ENCODE data around the gene MYOG. TPM values are rescaled to one million over a fixed set of nuclear protein-coding genes. Genes with fewer than 3 reads are reported as not detected.

The MYOG gene
- total and polyA plus RNA-seq, 4 donors, result 0.11 to 0.69 (median 0.29) TPM; not detected in 1

- no peak overlapping the region for H3K4me3 ChIP-seq (ENCODE audit: low read depth, low read length)
- 43% methylated on average over 1 of the region's 3 CpGs for WGBS (ENCODE audit: insufficient coverage)
- no peak overlapping the region for H3K27ac ChIP-seq (ENCODE audit: low read depth, low read length)
- H3K36me3 ChIP-seq (ENCODE audit: control insufficient read depth, insufficient read depth, low read length), result peaks cover 11% of the 10 kb centered on the region
- no peaks in the 10 kb centered on the region for H3K27me3 ChIP-seq (ENCODE audit: control insufficient read depth, insufficient read depth, low read length)
- no peak for DNase-seq (ENCODE audit: low read depth in 4 of 6, low spot score in 6 of 6)
- H3K9me3 ChIP-seq (ENCODE audit: control insufficient read depth, insufficient read depth, low read length), result no peaks in the 10 kb centered on the region
- H3K4me1 ChIP-seq (ENCODE audit: control insufficient read depth, insufficient read depth, low read length), result peaks cover 9% of the 10 kb centered on the region
Observed at GRCh38 chr1:203082231-203082505, 3.6 kb downstream of the MYOG start.

- 41% methylated on average over 8 of the region's 9 CpGs for WGBS (ENCODE audit: insufficient coverage)
- no peak for DNase-seq (ENCODE audit: low read depth in 4 of 6, low spot score in 6 of 6)
- no peak overlapping the region for H3K4me3 ChIP-seq (ENCODE audit: low read depth, low read length)
- peaks cover 9% of the 10 kb centered on the region for H3K4me1 ChIP-seq (ENCODE audit: control insufficient read depth, insufficient read depth, low read length)
- no peaks in the 10 kb centered on the region for H3K9me3 ChIP-seq (ENCODE audit: control insufficient read depth, insufficient read depth, low read length)
- no peaks in the 10 kb centered on the region for H3K27me3 ChIP-seq (ENCODE audit: control insufficient read depth, insufficient read depth, low read length)
- peaks cover 15% of the 10 kb centered on the region for H3K36me3 ChIP-seq (ENCODE audit: control insufficient read depth, insufficient read depth, low read length)
- no peak overlapping the region for H3K27ac ChIP-seq (ENCODE audit: low read depth, low read length)
Observed at GRCh38 chr1:203081465-203082230, 4.2 kb downstream of the MYOG start.

DNA sequence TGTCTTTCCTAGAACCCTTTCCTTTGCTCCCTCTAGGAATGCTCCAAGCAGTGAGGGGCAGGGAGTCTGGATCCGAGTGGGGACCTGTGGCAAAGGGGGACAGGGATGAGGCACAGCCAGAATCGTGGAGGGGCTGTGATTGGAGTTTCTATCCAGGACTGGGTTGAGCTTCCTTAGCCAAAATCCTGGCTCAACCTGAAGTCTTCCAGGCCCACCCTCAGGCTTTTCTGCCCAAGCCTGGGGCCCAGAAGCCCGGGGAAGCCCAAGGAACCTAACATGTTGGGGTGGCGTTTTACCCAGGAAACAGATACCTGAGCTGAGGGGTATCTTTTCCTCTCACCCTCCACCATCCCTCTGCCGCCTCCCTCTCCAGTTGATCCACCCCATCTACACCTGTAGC is 5.4 kb downstream of the MYOG start:
- 95% methylated on average over 3 of the region's 5 CpGs for WGBS (ENCODE audit: insufficient coverage)
- peaks cover 7% of the 10 kb centered on the region for H3K27me3 ChIP-seq (ENCODE audit: control insufficient read depth, insufficient read depth, low read length)

DNA sequence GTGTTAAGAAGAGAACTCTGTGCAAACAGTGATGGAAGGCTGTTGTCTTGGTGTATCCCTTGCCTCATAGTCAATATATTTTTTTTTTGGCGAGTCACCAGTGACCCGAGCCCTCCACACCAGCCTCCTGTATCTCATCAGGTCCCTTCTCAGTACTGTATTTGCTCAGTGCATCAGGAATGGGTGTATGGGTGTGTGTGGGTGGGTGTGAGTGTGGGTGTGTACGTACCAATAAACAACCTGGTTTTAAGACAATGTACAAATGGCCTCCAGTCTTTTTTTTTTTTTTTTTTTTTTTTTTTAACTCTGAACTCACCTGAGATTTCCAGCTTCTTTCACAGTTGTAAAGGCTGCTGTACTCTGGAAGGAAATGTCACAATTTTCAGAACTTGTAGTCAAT is 7.3 kb downstream of the MYOG start:
- H3K4me1 ChIP-seq (ENCODE audit: control insufficient read depth, insufficient read depth, low read length), result peaks cover 17% of the 10 kb centered on the region
- no CpG with 5 or more reads among the region's 3 CpGs for WGBS (ENCODE audit: insufficient coverage)
- H3K27me3 ChIP-seq (ENCODE audit: control insufficient read depth, insufficient read depth, low read length), result peaks cover 8% of the 10 kb centered on the region
- DNase-seq (ENCODE audit: low read depth in 4 of 6, low spot score in 6 of 6), result no peak
- H3K36me3 ChIP-seq (ENCODE audit: control insufficient read depth, insufficient read depth, low read length), result peaks cover 19% of the 10 kb centered on the region
- H3K27ac ChIP-seq (ENCODE audit: low read depth, low read length), result no peak overlapping the region
- no peak overlapping the region for H3K4me3 ChIP-seq (ENCODE audit: low read depth, low read length)
- H3K9me3 ChIP-seq (ENCODE audit: control insufficient read depth, insufficient read depth, low read length), result no peaks in the 10 kb centered on the region

More for the DNA sequence above, 5.4 kb downstream of the MYOG start:
- no peaks in the 10 kb centered on the region for H3K9me3 ChIP-seq (ENCODE audit: control insufficient read depth, insufficient read depth, low read length)
- H3K36me3 ChIP-seq (ENCODE audit: control insufficient read depth, insufficient read depth, low read length), result peaks cover 24% of the 10 kb centered on the region
- no peak overlapping the region for H3K27ac ChIP-seq (ENCODE audit: low read depth, low read length)
- peaks cover 15% of the 10 kb centered on the region for H3K4me1 ChIP-seq (ENCODE audit: control insufficient read depth, insufficient read depth, low read length)
- no peak overlapping the region for H3K4me3 ChIP-seq (ENCODE audit: low read depth, low read length)
- no peak for DNase-seq (ENCODE audit: low read depth in 4 of 6, low spot score in 6 of 6)

GRCh38 chr1:203077956-203078355 is 7.9 kb downstream of the MYOG start:
- peaks cover 19% of the 10 kb centered on the region for H3K36me3 ChIP-seq (ENCODE audit: control insufficient read depth, insufficient read depth, low read length)
- no peak overlapping the region for H3K27ac ChIP-seq (ENCODE audit: low read depth, low read length)
- H3K4me1 ChIP-seq (ENCODE audit: control insufficient read depth, insufficient read depth, low read length), result peaks cover 17% of the 10 kb centered on the region
- H3K27me3 ChIP-seq (ENCODE audit: control insufficient read depth, insufficient read depth, low read length), result peaks cover 8% of the 10 kb centered on the region
- 100% methylated on average over 2 of the region's 2 CpGs for WGBS (ENCODE audit: insufficient coverage)
- DNase-seq (ENCODE audit: low read depth in 4 of 6, low spot score in 6 of 6), result no peak
- no peak overlapping the region for H3K4me3 ChIP-seq (ENCODE audit: low read depth, low read length)
- no peaks in the 10 kb centered on the region for H3K9me3 ChIP-seq (ENCODE audit: control insufficient read depth, insufficient read depth, low read length)

DNA sequence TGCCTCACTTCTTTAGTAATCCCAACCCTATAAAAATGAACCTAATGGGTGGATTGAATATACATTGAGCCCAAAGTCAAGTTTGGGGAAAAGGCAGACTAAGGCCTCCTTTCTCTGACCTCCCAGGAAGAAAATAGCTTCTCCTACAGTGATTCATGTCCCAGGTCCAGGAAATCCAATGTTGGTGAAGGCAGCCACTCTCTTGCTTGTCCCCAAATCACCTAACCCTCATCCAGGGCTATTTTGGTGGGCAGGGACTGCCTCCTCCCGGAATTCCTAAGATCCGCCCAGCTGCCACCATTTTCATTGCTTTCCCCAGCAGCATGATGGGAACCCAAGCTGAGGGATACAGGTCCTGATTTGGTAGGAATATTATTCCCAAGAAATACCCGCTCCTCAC is 8.4 kb downstream of the MYOG start:
- no CpG with 5 or more reads among the region's 3 CpGs for WGBS (ENCODE audit: insufficient coverage)
- H3K27me3 ChIP-seq (ENCODE audit: control insufficient read depth, insufficient read depth, low read length), result peaks cover 8% of the 10 kb centered on the region
- no peaks in the 10 kb centered on the region for H3K9me3 ChIP-seq (ENCODE audit: control insufficient read depth, insufficient read depth, low read length)
- no peak overlapping the region for H3K27ac ChIP-seq (ENCODE audit: low read depth, low read length)
- peaks cover 14% of the 10 kb centered on the region for H3K4me1 ChIP-seq (ENCODE audit: control insufficient read depth, insufficient read depth, low read length)
- DNase-seq (ENCODE audit: low read depth in 4 of 6, low spot score in 6 of 6), result no peak
- H3K36me3 ChIP-seq (ENCODE audit: control insufficient read depth, insufficient read depth, low read length), result peaks cover 20% of the 10 kb centered on the region
- H3K4me3 ChIP-seq (ENCODE audit: low read depth, low read length), result no peak overlapping the region

DNA sequence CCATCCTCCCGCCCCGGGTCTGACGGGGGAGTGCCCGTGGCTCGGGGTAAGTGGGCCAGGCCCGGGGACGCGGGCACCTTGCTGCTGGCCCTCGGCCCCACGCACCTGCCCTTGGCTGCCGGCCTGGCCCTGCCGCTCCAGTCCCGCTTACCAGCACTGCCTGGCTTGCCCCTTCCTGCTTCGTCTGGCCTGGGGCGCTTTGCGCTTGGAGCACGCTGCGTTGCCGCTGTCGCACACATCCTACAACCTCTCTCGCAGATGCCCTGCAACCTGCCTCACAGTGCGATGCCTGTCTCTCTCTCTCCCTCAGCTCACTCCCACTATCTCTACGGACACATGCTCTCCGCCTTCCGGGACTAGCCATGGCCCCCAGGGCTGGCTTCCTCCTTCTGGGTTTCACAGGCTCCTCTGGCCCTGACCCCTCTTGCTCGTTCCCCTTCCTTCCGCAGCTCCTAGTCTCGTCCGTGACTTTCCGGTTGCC is 9.7 kb downstream of the MYOG start:
- peaks cover 22% of the 10 kb centered on the region for H3K36me3 ChIP-seq (ENCODE audit: control insufficient read depth, insufficient read depth, low read length)
- 47% methylated on average over 25 of the region's 30 CpGs for WGBS (ENCODE audit: insufficient coverage)
- peaks cover 10% of the 10 kb centered on the region for H3K27me3 ChIP-seq (ENCODE audit: control insufficient read depth, insufficient read depth, low read length)
- H3K4me1 ChIP-seq (ENCODE audit: control insufficient read depth, insufficient read depth, low read length), result peaks cover 14% of the 10 kb centered on the region
- no peak overlapping the region for H3K27ac ChIP-seq (ENCODE audit: low read depth, low read length)
- peak in 1 of 6 donors; percentile 30 for DNase-seq (ENCODE audit: low read depth in 4 of 6, low spot score in 6 of 6)
- no peaks in the 10 kb centered on the region for H3K9me3 ChIP-seq (ENCODE audit: control insufficient read depth, insufficient read depth, low read length)
- H3K4me3 ChIP-seq (ENCODE audit: low read depth, low read length), result no peak overlapping the region

DNA sequence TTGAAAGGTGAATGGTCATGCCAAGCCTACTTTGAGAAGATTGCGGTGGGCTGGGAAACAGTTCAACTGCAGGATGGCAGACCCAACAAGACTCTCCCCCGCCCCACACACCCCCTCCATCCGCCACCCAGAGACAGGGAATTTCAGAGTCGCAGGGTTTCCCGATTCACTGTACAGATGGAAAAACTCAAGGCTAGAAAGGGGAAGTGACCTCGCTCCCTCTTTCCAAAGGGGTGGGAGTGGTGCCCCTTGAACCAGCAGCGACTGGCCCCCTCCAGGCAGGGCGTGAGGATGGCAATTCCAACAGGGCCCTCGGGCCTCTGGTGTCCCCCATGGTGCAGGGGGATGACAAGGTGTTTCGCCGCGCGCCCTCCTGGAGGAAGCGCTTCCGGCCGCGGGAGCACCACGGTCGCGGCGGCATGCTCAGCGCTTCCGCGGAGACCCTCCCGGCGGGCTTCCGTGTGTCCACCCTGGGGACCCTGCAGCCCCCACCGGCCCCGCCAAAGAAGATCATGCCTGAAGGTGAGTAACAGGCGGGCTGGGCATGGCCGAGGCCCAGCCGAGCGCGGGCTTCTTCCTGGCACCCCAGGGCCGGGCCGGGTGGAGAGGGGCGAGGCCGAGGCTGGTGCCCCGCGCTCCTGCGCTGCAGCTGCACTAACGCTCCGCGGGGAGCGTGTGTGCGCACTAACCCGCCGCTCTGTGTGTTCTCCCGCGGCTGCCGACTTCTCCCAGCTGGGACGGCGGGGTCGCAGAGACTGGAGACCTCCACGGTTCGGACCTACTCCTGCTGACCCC is 10.4 kb downstream of the MYOG start:
- peaks cover 14% of the 10 kb centered on the region for H3K4me1 ChIP-seq (ENCODE audit: control insufficient read depth, insufficient read depth, low read length)
- no peak overlapping the region for H3K27ac ChIP-seq (ENCODE audit: low read depth, low read length)
- H3K27me3 ChIP-seq (ENCODE audit: control insufficient read depth, insufficient read depth, low read length), result peaks cover 10% of the 10 kb centered on the region
- no peak overlapping the region for H3K4me3 ChIP-seq (ENCODE audit: low read depth, low read length)
- no peaks in the 10 kb centered on the region for H3K9me3 ChIP-seq (ENCODE audit: control insufficient read depth, insufficient read depth, low read length)
- peak in 2 of 6 donors; percentile 26 for DNase-seq (ENCODE audit: low read depth in 4 of 6, low spot score in 6 of 6)
- H3K36me3 ChIP-seq (ENCODE audit: control insufficient read depth, insufficient read depth, low read length), result peaks cover 22% of the 10 kb centered on the region
- WGBS (ENCODE audit: insufficient coverage), result 12% methylated on average over 53 of the region's 56 CpGs

GRCh38 chr1:203074610-203075009 is 11.2 kb downstream of the MYOG start:
- no peaks in the 10 kb centered on the region for H3K9me3 ChIP-seq (ENCODE audit: control insufficient read depth, insufficient read depth, low read length)
- peaks cover 10% of the 10 kb centered on the region for H3K27me3 ChIP-seq (ENCODE audit: control insufficient read depth, insufficient read depth, low read length)
- H3K36me3 ChIP-seq (ENCODE audit: control insufficient read depth, insufficient read depth, low read length), result peaks cover 22% of the 10 kb centered on the region
- peaks cover 16% of the 10 kb centered on the region for H3K4me1 ChIP-seq (ENCODE audit: control insufficient read depth, insufficient read depth, low read length)
- H3K27ac ChIP-seq (ENCODE audit: low read depth, low read length), result no peak overlapping the region
- H3K4me3 ChIP-seq (ENCODE audit: low read depth, low read length), result no peak overlapping the region
- DNase-seq (ENCODE audit: low read depth in 4 of 6, low spot score in 6 of 6), result no peak

DNA sequence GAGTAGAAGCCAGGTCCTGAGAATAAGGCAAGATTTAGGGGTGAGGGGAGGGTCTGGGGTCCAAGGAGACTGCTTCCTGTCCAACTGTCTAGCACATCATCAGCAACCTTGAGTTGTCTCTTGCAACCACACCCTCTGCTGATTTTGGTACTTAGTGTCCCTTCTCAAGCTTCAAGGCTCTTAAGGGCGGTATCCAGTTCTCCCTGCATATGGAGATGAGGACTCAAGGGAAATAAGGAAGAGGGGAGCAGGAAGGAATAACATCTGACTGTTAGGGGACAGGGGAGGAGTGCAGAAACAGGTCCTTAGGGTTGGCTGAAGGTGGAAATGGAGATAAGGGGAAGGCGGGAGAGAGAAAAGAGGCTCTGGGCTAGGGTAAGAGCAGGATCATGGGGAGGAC is 12.3 kb downstream of the MYOG start:
- H3K4me1 ChIP-seq (ENCODE audit: control insufficient read depth, insufficient read depth, low read length), result peaks cover 24% of the 10 kb centered on the region
- WGBS (ENCODE audit: insufficient coverage), result 100% methylated on average over 2 of the region's 2 CpGs
- H3K36me3 ChIP-seq (ENCODE audit: control insufficient read depth, insufficient read depth, low read length), result peaks cover 23% of the 10 kb centered on the region
- no peaks in the 10 kb centered on the region for H3K9me3 ChIP-seq (ENCODE audit: control insufficient read depth, insufficient read depth, low read length)
- peaks cover 10% of the 10 kb centered on the region for H3K27me3 ChIP-seq (ENCODE audit: control insufficient read depth, insufficient read depth, low read length)
- H3K4me3 ChIP-seq (ENCODE audit: low read depth, low read length), result no peak overlapping the region
- no peak overlapping the region for H3K27ac ChIP-seq (ENCODE audit: low read depth, low read length)
- no peak for DNase-seq (ENCODE audit: low read depth in 4 of 6, low spot score in 6 of 6)

Measured in spinal cord (tissue), 10 donors.